Ramos (cell line): ENCODE data around the gene C9orf152.

Experiments
- in situ Hi-C: fragments of 300-500 bp; cut with MboI; formaldehyde crosslinking; loops from one replicate; pipeline ENCODE4 v1.14.3; 2022; ENCODE audit warnings: low sequenced_read_pairs; ENCODE audit not compliant: unreplicated experiment

The C9orf152 gene

DNA sequence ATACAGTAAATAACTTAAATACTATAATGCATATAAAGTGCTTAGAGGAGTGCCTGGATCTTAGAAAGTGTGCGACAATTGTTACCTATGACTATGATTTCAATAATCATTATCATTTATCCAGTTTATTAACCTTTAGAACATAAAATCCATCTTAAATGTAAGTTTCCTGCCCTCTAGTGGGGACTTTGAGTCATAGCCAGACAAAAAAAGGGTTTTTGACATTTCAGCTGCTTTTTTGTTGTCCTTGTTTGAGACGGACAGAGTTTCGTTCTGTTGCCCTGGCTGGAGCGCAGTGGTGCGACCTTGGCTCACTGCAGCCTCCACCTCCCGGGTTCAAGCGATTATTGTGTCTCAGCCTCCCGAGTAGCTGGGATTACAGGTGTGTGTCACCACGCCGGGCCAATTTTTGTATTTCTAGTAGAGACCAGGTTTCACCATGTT, 9.7 kb upstream of the C9orf152 start:
- in situ Hi-C loops = no loop called here

DNA sequence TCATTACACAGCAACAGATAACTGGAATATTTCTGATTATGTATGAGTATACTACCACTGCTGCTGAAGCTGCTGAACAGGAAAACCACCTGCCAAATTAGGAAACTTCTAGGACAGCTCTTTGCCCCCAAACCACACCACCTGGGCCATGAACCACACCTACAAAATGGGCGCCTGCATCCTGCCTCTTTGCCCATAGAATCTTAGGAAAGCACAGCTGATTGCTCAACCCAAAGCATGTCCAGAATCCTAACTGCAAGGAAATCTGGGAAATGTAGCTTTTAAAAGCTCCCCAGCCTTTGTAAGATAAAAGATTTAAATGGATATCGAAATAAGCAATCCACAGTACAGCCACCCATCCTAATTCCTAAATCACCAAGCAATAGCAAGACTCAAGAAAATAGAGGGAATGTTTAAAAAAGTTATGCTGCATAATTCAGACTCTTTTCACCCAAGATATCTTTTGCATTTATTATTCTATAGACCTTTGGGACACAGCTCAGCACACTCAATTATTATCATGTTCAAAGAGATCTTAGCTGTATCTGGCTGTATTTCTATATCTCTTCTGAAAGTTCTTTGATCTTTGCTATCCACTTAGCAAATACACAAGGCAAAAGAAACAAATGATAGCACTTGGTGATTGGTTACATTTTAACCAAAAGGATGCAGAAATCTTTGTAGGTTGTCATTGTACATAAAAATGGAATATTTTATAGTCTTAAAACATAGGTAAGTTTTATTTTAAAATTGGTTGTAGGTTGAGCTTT, 6.8 kb upstream of the C9orf152 start:
- in situ Hi-C loops = no loop called here

DNA sequence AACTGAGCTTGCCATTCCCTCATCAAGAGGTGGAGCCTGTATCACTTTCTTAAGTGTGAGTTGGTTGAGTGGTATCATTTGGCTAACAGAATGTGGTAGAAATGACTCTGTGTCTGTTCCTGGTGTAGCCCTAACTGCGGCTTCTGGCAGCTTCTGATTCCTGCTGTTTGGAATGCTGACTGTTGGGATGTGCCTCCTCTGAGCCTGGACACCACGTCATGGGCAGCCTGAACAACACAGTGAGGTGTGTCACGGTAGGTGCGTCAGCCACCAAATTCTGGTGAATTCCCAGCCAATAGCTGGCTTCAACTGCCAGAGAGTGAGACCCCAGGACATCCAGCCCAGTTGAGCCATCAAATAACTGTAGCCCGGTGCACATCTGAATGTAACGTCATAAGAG, 6.1 kb upstream of the C9orf152 start:
- in situ Hi-C loops = no loop called here

DNA sequence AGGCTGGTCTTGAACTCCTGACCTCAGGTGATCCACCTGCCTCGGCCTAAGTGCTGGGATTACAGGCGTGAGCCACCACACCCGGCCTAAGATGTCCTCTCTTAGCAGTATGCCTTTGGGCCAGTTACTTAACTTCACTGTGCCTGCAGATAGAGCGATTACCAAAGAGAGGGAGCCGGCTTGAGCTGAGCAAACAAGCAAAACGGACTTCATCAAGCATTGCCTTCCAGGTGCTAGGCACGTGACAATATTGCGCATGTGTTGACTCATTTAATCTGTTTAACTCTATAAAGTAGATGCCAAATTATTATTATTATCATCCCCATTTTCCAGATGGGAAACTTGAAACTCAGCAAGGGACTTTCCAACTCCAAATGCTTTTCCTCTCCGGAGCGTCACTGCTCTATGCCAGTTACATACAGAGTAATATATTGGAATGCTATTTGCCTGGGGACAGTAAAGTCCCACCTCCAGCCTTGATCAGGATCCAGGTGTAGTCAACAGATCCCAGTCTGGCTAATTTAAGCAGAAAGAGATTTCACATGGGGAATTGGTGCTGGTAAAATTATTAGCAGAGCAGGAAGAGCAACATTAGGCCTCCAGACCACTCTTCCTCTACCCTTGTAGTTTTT, 5.6 kb upstream of the C9orf152 start:
- in situ Hi-C loops = no loop called here

DNA sequence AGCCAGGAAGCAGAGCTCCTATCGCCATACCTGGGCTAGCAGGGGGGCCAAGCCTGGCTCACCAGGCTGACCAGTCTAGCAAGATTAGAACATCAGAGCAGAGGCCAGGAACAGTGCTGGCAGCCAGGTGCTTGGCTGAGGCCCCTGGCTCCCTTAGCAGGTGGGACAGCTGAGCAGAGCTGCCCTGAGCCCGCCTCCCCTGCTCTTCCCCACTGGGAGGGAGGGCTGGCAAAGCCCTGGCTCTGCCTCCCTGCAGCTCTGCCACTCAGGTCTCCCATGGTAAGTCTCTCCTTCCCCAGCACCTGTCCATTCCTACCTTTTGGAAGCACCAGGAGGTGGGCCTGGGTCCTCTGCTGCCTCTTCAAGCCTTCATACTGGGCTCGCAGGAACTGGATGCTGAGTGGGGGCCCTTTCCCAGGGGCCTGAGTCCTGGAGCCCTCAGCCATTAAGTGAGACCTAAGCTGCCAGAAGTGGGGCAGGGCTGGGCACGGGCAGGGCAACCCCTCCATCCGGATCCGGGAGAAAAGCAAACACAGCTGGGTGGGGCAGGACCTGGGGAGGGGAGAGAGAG, 803 bp downstream of the C9orf152 start:
- in situ Hi-C loops = loop anchor here (10.0 kb wide), 1 partner anchor 632 kb away; no protein-coding TSS in a partner anchor

DNA sequence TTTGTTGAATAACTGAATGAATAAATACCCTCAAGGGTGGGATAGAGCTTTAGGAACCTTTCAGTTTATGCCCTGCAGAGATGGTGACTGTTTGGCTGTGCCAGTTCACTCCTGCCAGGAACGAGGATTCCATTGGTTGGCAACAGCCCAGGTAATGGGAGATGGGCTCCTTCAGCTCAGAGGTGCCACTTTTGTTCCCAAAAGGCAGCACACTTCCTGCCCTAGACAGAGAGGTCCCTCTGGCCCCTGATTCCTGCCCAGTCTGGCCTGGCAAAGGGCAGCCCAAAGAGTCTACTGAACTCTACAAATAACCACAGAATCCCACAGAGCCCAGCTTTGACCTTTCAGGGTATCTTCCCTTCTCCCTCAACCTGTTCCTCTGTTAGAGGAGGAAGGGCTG, 1.6 kb downstream of the C9orf152 start:
- in situ Hi-C loops = loop anchor here (10.0 kb wide), 1 partner anchor 632 kb away; no protein-coding TSS in a partner anchor

DNA sequence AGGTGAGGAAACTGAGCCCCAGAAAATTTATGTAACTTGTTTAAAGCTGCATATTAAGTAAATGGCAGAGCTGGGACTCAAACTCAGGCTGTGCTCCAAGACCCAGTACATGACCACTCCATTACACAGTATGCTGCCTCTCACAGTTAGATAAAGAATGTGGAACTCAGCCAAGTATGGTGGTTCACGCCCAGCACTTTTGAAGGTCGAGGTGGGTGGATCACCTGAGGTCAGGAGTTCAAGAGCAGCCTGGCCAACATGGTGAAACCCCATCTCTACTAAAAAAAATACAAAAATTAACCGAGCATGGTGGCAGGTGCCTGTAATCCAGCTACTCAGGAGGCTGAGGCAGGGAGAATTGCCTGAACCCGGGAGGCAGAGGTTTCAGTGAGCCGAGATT, 2.3 kb downstream of the C9orf152 start:
- in situ Hi-C loops = loop anchor here (10.0 kb wide), 1 partner anchor 631 kb away; no protein-coding TSS in a partner anchor

DNA sequence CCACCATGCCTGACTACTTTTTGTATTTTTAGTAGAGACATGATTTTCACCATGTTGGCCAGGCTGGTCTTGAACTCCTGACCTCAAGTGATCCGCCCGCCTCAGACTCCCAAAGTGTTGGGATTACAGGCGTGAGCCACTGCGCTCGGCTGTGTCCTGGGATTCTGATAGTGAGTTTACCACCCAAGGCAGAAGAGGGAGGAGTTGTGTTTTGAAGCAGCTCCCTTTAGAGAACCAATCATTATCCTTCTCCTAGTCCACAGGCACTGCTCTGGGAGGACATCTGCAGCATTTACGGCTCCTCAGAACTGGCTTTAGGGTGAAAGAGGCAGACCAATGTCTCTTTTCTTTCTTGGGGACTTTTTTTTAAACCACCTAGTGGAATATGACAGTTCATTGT, 5.7 kb downstream of the C9orf152 start:
- in situ Hi-C loops = loop anchor here (10.0 kb wide), 1 partner anchor 627 kb away; no protein-coding TSS in a partner anchor

DNA sequence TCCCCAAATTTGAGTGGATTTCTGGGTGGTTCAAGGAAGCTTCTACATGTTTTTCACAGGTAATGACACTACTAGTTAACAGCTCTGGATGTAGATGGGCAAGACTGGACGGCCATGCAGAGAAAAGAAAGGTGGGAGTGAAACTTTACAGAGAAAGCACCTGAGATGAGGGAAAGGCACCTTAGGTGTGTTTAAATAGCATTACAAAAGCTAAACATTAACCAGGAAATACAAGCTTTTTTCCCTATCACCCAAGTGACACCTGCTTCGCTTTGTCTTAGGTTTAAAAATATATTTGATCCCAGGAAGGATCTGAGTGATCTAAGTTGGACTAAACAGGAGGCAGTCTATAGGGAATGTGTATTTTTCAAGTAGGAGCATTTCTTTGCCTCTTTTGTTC, 8.3 kb downstream of the C9orf152 start:
- in situ Hi-C loops = loop anchor here (10.0 to 25.0 kb wide), 2 partner anchors 413 to 625 kb away; no protein-coding TSS in a partner anchor

DNA sequence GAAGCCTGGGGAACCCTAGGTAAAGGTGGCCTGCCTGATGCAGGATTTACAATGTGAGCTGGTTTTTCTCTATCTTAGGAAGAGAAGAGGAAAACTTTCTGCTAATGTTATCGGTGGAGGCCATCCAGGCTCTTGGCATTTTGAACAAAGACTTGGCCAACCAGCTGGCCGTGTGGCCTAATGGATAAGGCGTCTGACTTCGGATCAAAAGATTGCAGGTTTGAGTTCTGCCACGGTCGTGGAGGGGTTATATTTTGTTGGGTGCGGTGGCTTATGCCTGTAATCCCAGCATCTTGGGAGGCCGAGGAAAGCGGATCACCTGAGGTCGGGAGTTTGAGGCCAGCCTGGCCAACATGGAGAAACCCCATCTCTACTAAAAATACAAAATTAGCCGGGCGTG, 9.6 kb downstream of the C9orf152 start:
- in situ Hi-C loops = loop anchor here (25.0 kb wide), 1 partner anchor 414 kb away; no protein-coding TSS in a partner anchor

DNA sequence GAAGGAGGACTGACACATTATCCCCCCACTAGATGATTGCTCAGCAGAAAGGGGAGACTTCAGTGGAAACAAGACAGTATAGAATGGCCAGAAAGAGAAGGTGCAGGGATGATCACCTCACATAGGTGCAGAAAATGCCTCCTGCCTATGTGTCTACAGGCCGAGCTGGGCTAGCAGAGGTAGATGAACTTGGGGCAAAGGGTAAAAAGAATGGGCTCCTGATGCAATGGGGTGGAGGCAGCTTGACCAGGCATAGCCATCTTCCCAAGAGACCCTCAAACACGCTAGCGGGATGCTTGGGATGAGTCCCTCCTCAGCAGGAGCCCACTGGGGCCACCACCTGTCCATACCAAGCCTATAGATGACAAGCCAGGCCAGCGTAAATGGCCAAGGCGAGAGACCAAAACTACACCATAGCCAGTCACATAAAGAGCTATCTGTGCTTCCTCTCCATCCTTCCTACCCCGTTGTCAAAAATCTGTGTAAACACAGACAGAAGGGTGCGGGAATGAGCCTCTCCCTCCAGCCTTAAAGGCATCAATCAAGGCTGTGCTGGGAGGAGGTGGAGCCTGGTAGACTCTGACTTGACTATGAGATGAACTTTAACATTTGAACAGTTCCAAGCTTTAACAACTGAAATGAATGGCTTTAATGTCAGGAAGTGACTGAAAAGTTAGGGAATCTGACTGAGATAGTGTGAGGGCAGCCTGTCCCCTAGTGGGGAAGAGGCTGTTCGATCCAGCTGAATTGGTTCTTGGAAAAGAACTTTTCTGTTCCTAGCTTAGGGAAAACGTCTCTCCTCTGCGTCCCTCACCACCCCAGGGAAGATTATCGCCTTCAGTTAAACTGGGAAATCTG, 10.4 kb downstream of the C9orf152 start:
- in situ Hi-C loops = loop anchor here (25.0 kb wide), 1 partner anchor 415 kb away; no protein-coding TSS in a partner anchor

DNA sequence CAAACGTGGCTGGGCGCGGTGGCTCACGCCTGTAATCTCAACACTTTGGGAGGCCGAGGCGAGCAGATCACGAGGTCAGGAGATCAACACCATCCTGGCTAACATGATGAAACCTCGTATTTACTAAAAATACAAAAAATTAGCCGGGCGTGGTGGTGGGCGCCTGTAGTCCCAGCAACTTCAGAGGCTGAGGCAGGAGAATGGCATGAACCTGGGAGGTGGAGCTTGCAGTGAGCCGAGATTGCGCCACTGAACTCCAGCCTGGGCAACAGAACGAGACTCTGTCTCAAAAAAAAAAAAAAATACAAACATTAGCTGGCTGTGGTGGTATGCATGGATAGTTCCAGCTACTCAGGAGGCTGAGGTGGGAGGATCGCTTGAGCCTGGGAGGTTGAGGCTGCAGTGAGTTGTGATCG, 11.9 kb downstream of the C9orf152 start:
- in situ Hi-C loops = loop anchor here (25.0 kb wide), 1 partner anchor 416 kb away; no protein-coding TSS in a partner anchor

DNA sequence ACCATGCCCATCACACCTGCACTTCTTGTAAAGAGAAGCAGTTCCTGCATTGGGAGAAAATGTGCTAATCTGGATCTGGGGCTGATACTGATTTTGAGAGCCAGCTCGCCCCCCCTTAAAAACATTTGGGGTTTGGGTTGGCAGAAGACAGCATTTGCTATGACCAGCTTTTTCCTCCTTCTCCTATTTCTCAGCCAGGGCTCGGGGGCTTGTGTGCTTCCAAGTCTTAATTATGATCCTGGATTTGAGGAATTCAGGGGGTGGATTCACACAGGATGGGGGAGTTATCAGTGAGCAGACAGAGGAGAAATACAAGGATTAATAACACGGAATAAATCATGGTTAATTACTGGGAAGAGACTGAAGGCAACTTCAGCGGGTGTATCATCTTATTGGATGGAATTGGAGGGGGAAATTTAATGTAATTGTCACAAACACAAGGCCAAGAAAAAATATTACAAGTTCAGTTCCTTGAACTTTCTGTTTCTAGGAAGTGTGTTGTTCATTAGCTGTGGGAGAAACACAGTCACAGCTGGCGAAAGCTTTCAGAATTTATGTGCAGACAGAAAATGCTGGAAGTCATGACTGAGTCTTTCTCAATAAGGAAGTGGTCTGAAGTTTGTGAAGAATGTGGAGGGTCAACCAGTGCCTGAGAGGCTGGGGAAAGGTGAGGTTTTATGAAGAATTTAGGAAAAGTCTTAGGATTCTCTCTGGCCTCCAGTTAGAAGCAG, 15.3 kb downstream of the C9orf152 start:
- in situ Hi-C loops = loop anchor here (25.0 kb wide), 1 partner anchor 420 kb away; no protein-coding TSS in a partner anchor

DNA sequence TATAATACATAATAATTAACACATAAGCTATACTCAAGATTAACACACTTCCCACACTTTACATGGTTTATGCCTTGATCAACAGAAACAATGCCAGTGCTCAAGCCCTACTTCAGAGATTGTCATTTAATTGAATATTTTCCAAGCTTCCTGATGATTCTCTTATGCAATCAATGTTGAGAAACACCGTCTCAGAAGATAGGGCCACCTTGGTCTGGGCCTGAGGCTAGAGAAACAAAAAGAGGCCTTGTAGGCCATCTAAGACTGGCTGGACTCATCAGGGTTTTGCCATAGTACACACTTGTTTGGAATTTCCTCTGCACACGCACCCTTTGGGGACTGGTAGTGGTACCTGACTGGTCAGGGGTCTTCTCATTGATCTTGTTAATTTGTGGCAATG, 16.3 kb downstream of the C9orf152 start:
- in situ Hi-C loops = loop anchor here (25.0 kb wide), 1 partner anchor 421 kb away; no protein-coding TSS in a partner anchor

DNA sequence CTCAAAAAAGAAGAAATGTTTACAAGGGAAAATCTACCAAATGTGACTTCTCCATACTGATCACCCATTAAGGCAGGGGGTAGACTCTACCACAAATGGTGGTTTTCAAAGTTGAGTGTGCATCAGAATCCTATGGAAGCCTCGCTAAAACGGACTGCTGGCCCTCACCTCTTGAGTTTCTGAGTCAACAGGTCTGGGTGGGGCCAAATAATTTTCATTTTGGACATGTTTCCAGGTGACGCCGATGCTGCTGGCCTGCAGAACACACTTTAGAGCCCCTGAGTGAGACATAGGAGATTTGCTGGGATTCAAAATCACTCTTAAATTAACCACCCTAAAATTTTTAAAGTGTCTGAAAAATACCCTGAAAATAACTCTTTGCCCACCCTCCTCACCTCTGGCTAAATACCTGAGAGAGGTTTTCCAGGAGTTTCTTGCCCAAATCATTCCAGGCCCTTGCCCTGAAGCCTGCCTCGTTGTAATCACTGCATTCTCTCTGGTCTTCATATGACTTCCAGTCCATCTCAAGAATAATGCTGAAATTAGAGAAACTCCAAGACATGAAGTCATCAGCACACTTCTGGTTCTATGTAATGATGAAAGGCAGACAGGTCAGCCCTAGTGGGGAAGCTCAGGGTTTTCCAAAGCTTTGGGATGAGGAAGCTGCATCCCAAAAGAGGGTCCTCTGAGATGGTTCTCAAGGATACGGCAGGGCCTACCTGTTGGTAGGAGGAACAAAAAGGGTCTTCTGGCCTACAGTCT, 18.2 kb downstream of the C9orf152 start:
- in situ Hi-C loops = loop anchor here (25.0 kb wide), 1 partner anchor 423 kb away; no protein-coding TSS in a partner anchor

DNA sequence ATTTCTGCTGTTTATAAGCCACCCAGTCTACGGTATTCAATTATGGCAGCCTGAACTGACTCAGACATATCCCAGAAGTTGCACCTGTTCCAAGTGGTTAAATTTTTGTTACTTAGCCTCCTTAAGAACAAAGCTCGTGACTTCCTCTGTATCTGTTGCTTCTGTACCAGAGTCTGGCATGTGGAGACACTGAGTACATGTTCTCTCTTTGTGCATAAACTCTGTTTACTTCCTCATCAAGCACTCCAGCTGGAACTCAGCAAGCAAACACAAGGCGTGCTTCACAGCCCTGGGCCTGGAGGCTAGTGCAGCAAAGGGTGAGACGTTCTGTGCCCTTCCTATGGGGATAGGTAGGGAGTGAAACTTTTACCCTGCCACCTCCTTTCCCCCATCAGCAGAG, 19.0 kb downstream of the C9orf152 start:
- in situ Hi-C loops = loop anchor here (25.0 kb wide), 1 partner anchor 423 kb away; no protein-coding TSS in a partner anchor

DNA sequence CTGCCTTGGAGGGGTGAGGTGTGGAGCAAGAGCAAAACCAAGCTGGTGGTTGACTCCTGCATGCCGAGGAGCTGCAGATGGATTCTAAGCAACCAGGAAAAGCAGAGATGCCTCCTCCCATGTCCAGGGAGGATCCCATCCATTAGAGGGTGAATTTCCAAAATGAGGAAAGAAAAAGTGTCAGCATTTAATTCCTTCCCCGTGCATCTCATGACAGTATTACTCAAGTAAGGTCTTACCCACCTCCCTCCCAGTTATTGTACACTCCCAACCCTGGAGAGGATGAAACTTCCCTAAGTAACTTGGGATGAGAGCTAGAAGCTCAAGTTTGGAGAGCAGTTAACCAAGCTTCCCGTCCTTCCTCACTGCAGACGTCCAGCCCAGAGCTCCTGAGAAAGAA, 19.9 kb downstream of the C9orf152 start:
- in situ Hi-C loops = loop anchor here (25.0 kb wide), 1 partner anchor 424 kb away; no protein-coding TSS in a partner anchor

DNA sequence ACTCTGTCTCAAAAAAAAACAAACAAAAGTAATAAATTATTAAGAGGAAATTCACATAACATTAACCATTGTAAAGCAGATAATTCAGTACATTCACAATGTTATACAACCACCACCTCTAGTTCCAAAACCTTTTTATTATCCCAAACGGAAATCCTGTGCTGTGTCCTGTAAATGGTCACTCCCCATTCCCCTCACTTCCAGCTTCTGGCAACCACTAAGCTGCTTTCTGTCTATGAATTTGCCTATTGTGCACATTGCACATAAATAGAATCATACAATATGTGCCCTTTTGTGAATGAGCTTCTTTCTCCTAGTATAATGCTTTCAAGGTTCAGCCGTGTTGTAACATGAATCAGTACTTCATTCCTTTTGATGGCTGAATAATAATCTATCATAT, 20.8 kb downstream of the C9orf152 start:
- in situ Hi-C loops = loop anchor here (25.0 kb wide), 1 partner anchor 425 kb away; no protein-coding TSS in a partner anchor
